Thyroid gland (tissue), 4 donors: ENCODE results near the gene GOLGA7B. TPM values are rescaled to one million over a fixed set of nuclear protein-coding genes. Genes with fewer than 3 reads are reported as not detected.

Experiments used
- DNase-seq, 2 donors: peaks; one replicate each; pipeline ENCODE4 v3.0.0-alpha.2; 2019
- H3K27ac ChIP-seq, 3 donors: fragments of 200-600 bp; sonication (generic); 1 replicate in 2 of 3; 2 replicates in 1 of 3; pipeline ENCODE4 v1.5.1; 2016 to 2019; ENCODE audit warnings: mild to moderate bottlenecking in 1 of 3, moderate library complexity in 1 of 3
- H3K27me3 ChIP-seq: fragments of 200-600 bp; sonication (generic); one replicate; pipeline ENCODE4 v1.5.1; 2019
- H3K36me3 ChIP-seq, 2 donors: fragments of 200-600 bp; sonication (generic); one replicate each; pipeline ENCODE4 v1.5.1; 2016 to 2019
- H3K4me1 ChIP-seq, 2 donors: fragments of 200-600 bp; sonication (generic); one replicate each; pipeline ENCODE4 v1.5.1; 2017 to 2019
- H3K4me3 ChIP-seq, 3 donors: fragments of 200-600 bp; sonication (generic); replicated peaks in 1 of 3; 1 replicate in 2 of 3; 2 replicates in 1 of 3; pipeline ENCODE4 v1.5.1; 2016; ENCODE audit warnings: mild to moderate bottlenecking in 1 of 3
- H3K9me3 ChIP-seq: fragments of 200-600 bp; sonication (generic); one replicate; pipeline ENCODE4 v1.5.1; 2017
- CTCF ChIP-seq, 6 experiments: fragments of 200-600 bp in 3 of 6; fragments of 450-650 bp in 3 of 6; sonication (generic) in 3 of 6; IDR thresholded peaks; one replicate each; pipeline ENCODE4 v1.5.1; 2016 to 2019; ENCODE audit warnings: antibody characterized with exemption in 6 of 6, mild to moderate bottlenecking in 2 of 6, inconsistent platforms in 1 of 6, moderate library complexity in 1 of 6
- POLR2A ChIP-seq, 2 donors: fragments of 450-650 bp; IDR thresholded peaks; one replicate each; pipeline ENCODE4 v1.6.1; 2017; ENCODE audit warnings: antibody characterized with exemption in 2 of 2, mild to moderate bottlenecking in 2 of 2, moderate library complexity in 1 of 2
- WGBS, 2 donors: methylation state at CpG; one replicate each; pipeline ENCODE4 v1.1.5; 2017; 5-methylcytosine and 5-hydroxymethylcytosine counted together
- intact Hi-C: fragments of 100-400 bp; cut with DNase I; formaldehyde crosslinking; loops from one replicate; pipeline ENCODE4 v1.15.1; 2023
- total RNA-seq, 4 donors: library from RNA; depleted of rRNA; stranded (reverse); fragments of >200 nt; gene quantifications; one replicate each; pipeline ENCODE4 v1.2.3, GENCODE V29; 2016

GOLGA7B gene
- total RNA-seq, 4 donors from 2014 or later, result under 0.01 to 0.81 (median 0.39) TPM

- H3K27ac ChIP-seq, result no peak overlapping the region
- H3K4me3 ChIP-seq, result no peak overlapping the region
- no peaks in the 10 kb centered on the region for H3K27me3 ChIP-seq
- peaks cover 5 to 6% of the 10 kb centered on the region in 2 donors for H3K4me1 ChIP-seq
- no peak for DNase-seq
- TF ChIP-seq POLR2A (IDR thresholded peaks at IDR 0.05) (no peak), CTCF (IDR thresholded peaks at IDR 0.05) (no peak)
- H3K9me3 ChIP-seq, result no peaks in the 10 kb centered on the region
- no peaks in the 10 kb centered on the region for H3K36me3 ChIP-seq
- intact Hi-C loops, result no loop called here
- 66 to 73% methylated on average over 6 of the region's 6 CpGs for WGBS, 2 donors
These were observed 23.9 kb downstream of the GOLGA7B start for GRCh38 chr10:97873569-97873968.

GRCh38 chr10:97874332-97874731 lies 24.7 kb downstream of the GOLGA7B start:
- intact Hi-C loops, result no loop called here
- WGBS, 2 donors, result 63 to 81% methylated on average over 6 of the region's 6 CpGs
- DNase-seq, result no peak

GRCh38 chr10:97875391-97875790 lies 25.7 kb downstream of the GOLGA7B start:
- H3K4me1 ChIP-seq, result no peaks in the 10 kb centered on the region
- H3K4me3 ChIP-seq, result no peak overlapping the region
- H3K9me3 ChIP-seq, result no peaks in the 10 kb centered on the region
- intact Hi-C loops, result no loop called here
- no peak for DNase-seq
- H3K27ac ChIP-seq, result no peak overlapping the region
- H3K36me3 ChIP-seq, result no peaks in the 10 kb centered on the region
- no peak for TF ChIP-seq CTCF (IDR thresholded peaks at IDR 0.05)
- no peak for TF ChIP-seq POLR2A (IDR thresholded peaks at IDR 0.05)
- H3K27me3 ChIP-seq, result no peaks in the 10 kb centered on the region
- WGBS, 2 donors, result 76 to 79% methylated on average over 6 to 7 of the region's 7 CpGs

More at GRCh38 chr10:97874332-97874731, 24.7 kb downstream of the GOLGA7B start:
- Histone ChIP-seq H3K4me3 (no peak overlapping the region), H3K4me1 (peaks cover 0 to under 1% of the 10 kb centered on the region in 2 donors), H3K27me3 (no peaks in the 10 kb centered on the region), H3K9me3 (no peaks in the 10 kb centered on the region), H3K36me3 (no peaks in the 10 kb centered on the region), H3K27ac (no peak overlapping the region)
- no peak for TF ChIP-seq CTCF (IDR thresholded peaks at IDR 0.05)
- TF ChIP-seq POLR2A (IDR thresholded peaks at IDR 0.05), result no peak

GRCh38 chr10:97876402-97876801 lies 26.8 kb downstream of the GOLGA7B start:
- H3K27me3 ChIP-seq, result no peaks in the 10 kb centered on the region
- H3K36me3 ChIP-seq, result no peaks in the 10 kb centered on the region
- no peaks in the 10 kb centered on the region for H3K4me1 ChIP-seq
- H3K4me3 ChIP-seq, result no peak overlapping the region
- no peaks in the 10 kb centered on the region for H3K9me3 ChIP-seq
- intact Hi-C loops, result no loop called here
- no peak for DNase-seq
- no peak overlapping the region for H3K27ac ChIP-seq
- TF ChIP-seq POLR2A (IDR thresholded peaks at IDR 0.05) (no peak), CTCF (IDR thresholded peaks at IDR 0.05) (no peak)
- WGBS, 2 donors, result 50 to 61% methylated on average over 4 of the region's 4 CpGs

- no peak overlapping the region for H3K27ac ChIP-seq
- intact Hi-C loops, result no loop called here
- no peaks in the 10 kb centered on the region for H3K9me3 ChIP-seq
- H3K27me3 ChIP-seq, result no peaks in the 10 kb centered on the region
- no peak for DNase-seq
- no peaks in the 10 kb centered on the region for H3K4me1 ChIP-seq
- no peaks in the 10 kb centered on the region for H3K36me3 ChIP-seq
- 91 to 94% methylated on average over 5 of the region's 5 CpGs for WGBS, 2 donors
- no peak overlapping the region for H3K4me3 ChIP-seq
- TF ChIP-seq POLR2A (IDR thresholded peaks at IDR 0.05) (no peak), CTCF (IDR thresholded peaks at IDR 0.05) (no peak)
These were observed 29.6 kb downstream of the GOLGA7B start for GRCh38 chr10:97879241-97879640.
